WI38 (cell line): Measurements from ENCODE around the gene OLA1.

Experiments used
- H3K4me3 ChIP-seq: 2 replicates; pipeline ENCODE4 v1.5.1; 2011; ENCODE audit warnings: low read depth, mild to moderate bottlenecking, control low read depth, low read length
- TF ChIP-seq, protein P1 (sequence below): IDR thresholded peaks from 2 replicates; pipeline ENCODE4 v1.5.1; 2012; ENCODE audit warnings: low read depth, mild to moderate bottlenecking, control low read depth, low read length

Gene OLA1

DNA sequence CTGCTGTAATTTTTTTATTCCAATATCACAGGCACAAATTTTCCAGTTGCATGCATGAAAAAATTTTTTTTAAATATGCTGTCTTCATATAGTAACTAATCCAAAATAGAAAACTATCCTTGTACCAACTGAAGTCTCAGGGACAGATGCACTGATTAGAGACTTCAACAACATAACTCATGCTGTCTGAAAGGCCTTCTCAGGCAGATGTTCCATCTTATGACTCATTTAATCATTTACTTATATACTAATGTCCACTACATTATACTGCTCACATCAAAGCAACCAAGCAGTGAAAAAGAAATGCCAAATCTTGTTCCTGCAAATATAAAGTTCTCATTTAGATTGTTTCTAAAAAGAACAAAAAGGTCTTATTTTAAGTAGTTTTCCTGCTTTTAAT, 53.1 kb downstream of the OLA1 start:
- TF ChIP-seq, protein P1, sequence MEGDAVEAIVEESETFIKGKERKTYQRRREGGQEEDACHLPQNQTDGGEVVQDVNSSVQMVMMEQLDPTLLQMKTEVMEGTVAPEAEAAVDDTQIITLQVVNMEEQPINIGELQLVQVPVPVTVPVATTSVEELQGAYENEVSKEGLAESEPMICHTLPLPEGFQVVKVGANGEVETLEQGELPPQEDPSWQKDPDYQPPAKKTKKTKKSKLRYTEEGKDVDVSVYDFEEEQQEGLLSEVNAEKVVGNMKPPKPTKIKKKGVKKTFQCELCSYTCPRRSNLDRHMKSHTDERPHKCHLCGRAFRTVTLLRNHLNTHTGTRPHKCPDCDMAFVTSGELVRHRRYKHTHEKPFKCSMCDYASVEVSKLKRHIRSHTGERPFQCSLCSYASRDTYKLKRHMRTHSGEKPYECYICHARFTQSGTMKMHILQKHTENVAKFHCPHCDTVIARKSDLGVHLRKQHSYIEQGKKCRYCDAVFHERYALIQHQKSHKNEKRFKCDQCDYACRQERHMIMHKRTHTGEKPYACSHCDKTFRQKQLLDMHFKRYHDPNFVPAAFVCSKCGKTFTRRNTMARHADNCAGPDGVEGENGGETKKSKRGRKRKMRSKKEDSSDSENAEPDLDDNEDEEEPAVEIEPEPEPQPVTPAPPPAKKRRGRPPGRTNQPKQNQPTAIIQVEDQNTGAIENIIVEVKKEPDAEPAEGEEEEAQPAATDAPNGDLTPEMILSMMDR = no peak
- H3K4me3 ChIP-seq = no peak overlapping the region

DNA sequence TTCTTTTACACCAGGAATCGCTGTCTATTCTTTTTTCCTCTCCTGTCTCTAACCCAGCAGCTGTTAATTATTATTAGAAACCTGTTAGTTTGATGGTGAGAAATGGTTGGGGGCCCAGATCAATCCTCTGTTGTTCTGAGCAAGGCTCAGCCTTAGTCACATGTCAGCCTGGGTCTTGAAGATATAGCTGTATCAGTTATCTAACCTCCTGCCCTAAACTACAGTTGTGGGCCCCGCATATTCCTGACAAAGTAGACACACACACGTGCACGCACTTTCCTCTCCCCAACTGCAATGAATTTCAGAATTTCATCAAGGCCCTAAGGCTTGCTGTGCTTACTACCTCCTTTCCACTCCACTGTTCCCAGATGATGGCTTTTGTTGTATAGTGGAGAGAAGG, 54.6 kb downstream of the OLA1 start:
- no peak overlapping the region for H3K4me3 ChIP-seq
- TF ChIP-seq, protein P1 = no peak

DNA sequence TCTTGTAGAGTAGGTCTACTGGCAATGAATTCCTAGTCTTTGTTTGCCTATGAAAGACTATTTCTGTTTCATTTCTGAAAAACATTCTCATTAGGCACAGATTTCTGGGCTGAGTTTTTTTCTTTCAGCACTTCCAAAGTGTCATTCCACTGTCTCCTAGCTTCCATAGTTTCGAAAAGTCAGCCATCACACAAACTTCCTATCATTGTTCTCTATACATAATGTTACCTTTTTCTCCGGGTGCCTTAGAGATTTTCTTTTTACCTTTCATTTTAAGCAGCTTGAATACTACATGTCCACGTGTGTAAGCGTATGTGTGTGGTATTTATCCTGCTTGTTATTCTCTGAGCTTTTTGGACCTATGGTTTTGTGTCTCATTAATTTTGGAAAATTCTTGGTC, 55.7 kb downstream of the OLA1 start:
- TF ChIP-seq, protein P1 = no peak
- no peak overlapping the region for H3K4me3 ChIP-seq

DNA sequence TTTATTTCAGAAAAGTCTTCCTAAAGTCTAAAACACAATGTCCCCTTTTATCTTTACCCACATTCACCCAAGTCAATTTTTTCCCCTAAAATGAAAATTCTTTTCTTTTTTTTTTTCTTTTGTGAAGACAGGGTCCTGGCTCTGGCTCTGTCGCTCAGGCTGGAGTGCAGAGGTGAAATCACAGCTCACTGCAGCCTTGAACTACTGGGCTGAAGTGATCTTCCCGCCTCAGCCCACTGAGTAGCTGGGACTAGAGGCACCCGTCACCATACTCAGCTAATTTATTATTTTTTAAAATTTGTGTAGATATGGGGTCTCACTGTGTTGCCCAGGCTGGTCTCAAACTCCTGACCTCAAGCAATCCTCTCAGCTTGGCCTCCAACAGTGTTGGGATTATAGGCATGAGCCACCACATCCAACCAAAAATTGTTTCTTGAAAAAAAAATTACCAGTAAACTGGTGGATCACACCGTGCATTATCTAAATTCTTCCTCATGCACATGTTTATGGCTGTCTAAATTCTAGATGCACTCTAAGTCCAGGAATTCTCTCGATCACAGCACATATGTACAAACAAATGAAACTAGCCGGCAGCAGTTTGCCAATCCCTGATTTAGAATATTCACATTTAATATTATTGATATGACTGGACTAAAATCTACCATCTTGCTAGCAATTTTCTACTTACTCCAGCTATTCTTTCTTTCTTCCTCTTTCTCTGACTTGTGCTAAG, 56.8 kb downstream of the OLA1 start:
- TF ChIP-seq, protein P1 = no peak
- no peak overlapping the region for H3K4me3 ChIP-seq

DNA sequence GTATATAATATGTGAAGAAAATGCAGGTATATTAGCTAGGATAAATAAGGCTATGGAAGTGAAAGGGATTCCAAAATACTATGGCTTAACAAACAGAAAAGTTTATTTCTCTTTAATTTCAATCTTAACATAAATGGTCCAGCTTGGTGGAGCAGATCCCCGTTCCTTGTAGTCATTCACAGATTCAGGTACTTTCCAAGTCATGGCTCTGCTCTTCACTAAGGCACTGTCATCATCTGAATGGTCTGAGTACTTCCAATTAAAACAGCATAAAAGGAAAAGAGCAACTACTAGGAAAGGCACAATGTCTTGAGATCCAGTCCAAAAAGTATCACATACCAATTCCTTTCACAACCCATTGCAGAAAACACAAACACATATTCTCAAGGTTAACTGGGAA, 63.4 kb downstream of the OLA1 start:
- TF ChIP-seq, protein P1 = no peak

DNA sequence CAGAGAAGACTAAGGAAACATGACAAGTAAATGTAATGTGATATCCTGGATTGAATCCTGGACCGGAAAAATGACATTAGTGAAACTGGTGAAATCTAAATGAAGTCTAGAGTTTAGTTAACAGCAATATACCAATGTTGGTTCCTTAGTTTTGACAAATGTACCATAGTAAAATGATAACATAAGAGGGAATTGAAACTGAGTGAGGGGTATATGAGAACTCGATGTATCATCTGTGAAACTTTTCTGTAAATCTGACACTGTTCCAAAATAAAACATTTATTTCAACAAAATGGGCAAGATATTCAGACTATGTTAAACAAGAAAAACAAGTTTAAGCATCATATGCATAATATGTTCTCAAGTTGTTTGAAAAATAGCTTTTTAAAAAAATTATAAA, 63.8 kb downstream of the OLA1 start:
- TF ChIP-seq, protein P1 = no peak

More for the DNA sequence above, 63.4 kb downstream of the OLA1 start:
- H3K4me3 ChIP-seq = no peak overlapping the region

DNA sequence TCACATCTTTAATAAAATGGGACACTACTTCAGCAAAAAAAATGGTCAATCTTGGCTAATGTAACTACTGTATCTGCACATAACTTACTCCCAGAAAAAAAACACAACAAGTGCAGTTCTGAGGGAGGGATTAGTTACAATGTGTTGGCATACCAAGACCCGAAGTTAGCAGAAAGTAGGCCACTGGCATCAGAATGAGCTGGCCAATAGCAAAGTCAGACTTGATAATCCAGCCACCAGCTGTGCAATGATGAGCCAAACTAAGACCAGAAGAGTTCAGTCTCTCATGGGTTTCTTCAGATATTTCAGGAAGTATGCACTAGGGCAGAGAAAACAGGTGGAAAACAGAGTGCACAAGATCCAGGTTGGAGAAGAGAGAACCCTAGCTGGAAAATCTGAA, 65.3 kb downstream of the OLA1 start:
- H3K4me3 ChIP-seq = no peak overlapping the region
- TF ChIP-seq, protein P1 = no peak

More for the DNA sequence above, 63.8 kb downstream of the OLA1 start:
- H3K4me3 ChIP-seq = no peak overlapping the region
